Testis (tissue), 3 donors: ENCODE results near the gene CACTIN. TPM values are rescaled to one million over a fixed set of nuclear protein-coding genes. Genes with fewer than 3 reads are reported as not detected.

ENCODE experiments used
- DNase-seq: peaks from one replicate; pipeline ENCODE4 v3.0.0-alpha.2; 2019
- H3K27ac ChIP-seq, 2 donors: fragments of 200-600 bp; sonication (generic); one replicate each; pipeline ENCODE4 v1.5.1; 2019
- H3K27me3 ChIP-seq: fragments of 200-600 bp; sonication (generic); one replicate; pipeline ENCODE4 v1.5.1; 2019
- H3K36me3 ChIP-seq: fragments of 200-600 bp; sonication (generic); one replicate; pipeline ENCODE4 v1.5.1; 2017; ENCODE audit warnings: low read depth; ENCODE audit errors: missing control alignments
- H3K4me1 ChIP-seq: fragments of 200-600 bp; sonication (generic); one replicate; pipeline ENCODE4 v1.5.1; 2019
- H3K4me3 ChIP-seq, 2 donors: fragments of 200-600 bp; sonication (generic); one replicate each; pipeline ENCODE4 v1.5.1; 2017 to 2019
- H3K9me3 ChIP-seq: fragments of 200-600 bp; sonication (generic); one replicate; pipeline ENCODE4 v1.5.1; 2017
- CTCF ChIP-seq, 3 experiments: fragments of 450-650 bp in 2 of 3; fragments of 200-600 bp in 1 of 3; sonication (generic) in 1 of 3; IDR thresholded peaks; one replicate each; pipeline ENCODE4 v1.5.1; 2016 to 2019; ENCODE audit warnings: antibody characterized with exemption in 3 of 3, mild to moderate bottlenecking in 2 of 3, moderate library complexity in 1 of 3
- POLR2A ChIP-seq: fragments of 450-650 bp; IDR thresholded peaks from one replicate; pipeline ENCODE4 v1.6.1; 2017; ENCODE audit warnings: antibody characterized with exemption, mild to moderate bottlenecking, moderate library complexity
- WGBS, 2 donors: methylation state at CpG; one replicate each; pipeline ENCODE4 v1.1.5; 2018; 5-methylcytosine and 5-hydroxymethylcytosine counted together
- intact Hi-C: fragments of 100-400 bp; cut with DNase I; formaldehyde crosslinking; loops from one replicate; pipeline ENCODE4 v1.15.1; 2023; ENCODE audit warnings: low total_unique reads
- polyA plus RNA-seq: library from polyadenylated mRNA; stranded (reverse); fragments of 350-450 nt; fragmentation: Illumina TruSeq; extraction: RNeasy Lipid Tissue Mini Kit (QIAGEN cat#74804); gene quantifications from one replicate; pipeline ENCODE4 v1.2.3, GENCODE V29; 2014; ENCODE audit warnings: low read depth, low replicate concordance; ENCODE audit not compliant: insufficient read depth
- total RNA-seq, 2 donors: library from RNA; depleted of rRNA; stranded (reverse); fragments of >200 nt; gene quantifications; one replicate each; pipeline ENCODE4 v1.2.3, GENCODE V29; 2016

Gene CACTIN
- total and polyA plus RNA-seq, 3 donors from 2014 or later = 26.9 to 57.5 (median 52.8) TPM

- H3K27ac ChIP-seq = no peak overlapping the region
- H3K4me3 ChIP-seq = no peak overlapping the region
- WGBS, 2 donors = 87 to 90% methylated on average over 22 to 23 of the region's 23 CpGs
- H3K27me3 ChIP-seq = no peaks in the 10 kb centered on the region
- no peaks in the 10 kb centered on the region for H3K36me3 ChIP-seq
- intact Hi-C loops = no loop called here
- H3K4me1 ChIP-seq = no peaks in the 10 kb centered on the region
- H3K9me3 ChIP-seq = no peaks in the 10 kb centered on the region
- TF ChIP-seq POLR2A (no peak), CTCF (IDR thresholded peaks at IDR 0.05) (no peak)
- no peak for DNase-seq
These were observed 11.0 kb upstream of the CACTIN start for GRCh38 chr19:3637621-3638020.

GRCh38 chr19:3636962-3637361, 10.4 kb upstream of the CACTIN start:
- DNase-seq = no peak
- TF ChIP-seq CTCF (IDR thresholded peaks at IDR 0.05) = no peak
- TF ChIP-seq POLR2A = no peak
- Histone ChIP-seq H3K27me3 (no peaks in the 10 kb centered on the region), H3K4me1 (no peaks in the 10 kb centered on the region), H3K36me3 (no peaks in the 10 kb centered on the region), H3K9me3 (no peaks in the 10 kb centered on the region), H3K4me3 (no peak overlapping the region), H3K27ac (no peak overlapping the region)
- 89 to 92% methylated on average over 12 to 20 of the region's 20 CpGs for WGBS, 2 donors
- intact Hi-C loops = no loop called here

GRCh38 chr19:3636506-3636905, 9.9 kb upstream of the CACTIN start:
- no peaks in the 10 kb centered on the region for H3K4me1 ChIP-seq
- no peak overlapping the region for H3K4me3 ChIP-seq
- TF ChIP-seq CTCF (IDR thresholded peaks at IDR 0.05) (no peak), POLR2A (no peak)
- no peaks in the 10 kb centered on the region for H3K27me3 ChIP-seq
- intact Hi-C loops = no loop called here
- 80 to 88% methylated on average over 1 to 20 of the region's 20 CpGs for WGBS, 2 donors
- H3K27ac ChIP-seq = no peak overlapping the region
- no peaks in the 10 kb centered on the region for H3K9me3 ChIP-seq
- DNase-seq = no peak
- no peaks in the 10 kb centered on the region for H3K36me3 ChIP-seq

- no peaks in the 10 kb centered on the region for H3K36me3 ChIP-seq
- H3K9me3 ChIP-seq = no peaks in the 10 kb centered on the region
- TF ChIP-seq CTCF (IDR thresholded peaks at IDR 0.05) = no peak
- no peak for TF ChIP-seq POLR2A
- no peak overlapping the region for H3K4me3 ChIP-seq
- H3K4me1 ChIP-seq = no peaks in the 10 kb centered on the region
- DNase-seq = no peak
- H3K27ac ChIP-seq = no peak overlapping the region
- intact Hi-C loops = no loop called here
- no peaks in the 10 kb centered on the region for H3K27me3 ChIP-seq
- 91 to 95% methylated on average over 13 to 19 of the region's 19 CpGs for WGBS, 2 donors
These were observed 8.0 kb upstream of the CACTIN start for GRCh38 chr19:3634496-3635045.

GRCh38 chr19:3633559-3633988, 7.0 kb upstream of the CACTIN start:
- Histone ChIP-seq H3K27ac (peak overlapping the region; percentile 71 to 76), H3K4me3 (no peak overlapping the region), H3K9me3 (no peaks in the 10 kb centered on the region), H3K27me3 (no peaks in the 10 kb centered on the region), H3K4me1 (no peaks in the 10 kb centered on the region), H3K36me3 (no peaks in the 10 kb centered on the region)
- WGBS, 2 donors = 78 to 84% methylated on average over 18 to 22 of the region's 22 CpGs
- no peak for DNase-seq
- intact Hi-C loops = no loop called here
- no peak for TF ChIP-seq POLR2A
- TF ChIP-seq CTCF (IDR thresholded peaks at IDR 0.05) = no peak
